HG03196 (cell line): ENCODE results near the gene TEKT4.
"Not testable (repeated sequence)": the region's sequence is repeated elsewhere in the genome, so short reads cannot be mapped to it uniquely, and the experiment has no call there.

Experiments
- ATAC-seq: cut with Tn5 transposase; IDR thresholded peaks from one replicate; pipeline ENCODE4 v1.9.1; 2021; ENCODE audit not compliant: unreplicated experiment

Gene TEKT4

GRCh38 chr2:94875064-94875819 lies 4.0 kb downstream of the TEKT4 start:
- ATAC-seq, result no peak

- no peak for ATAC-seq
Observed at GRCh38 chr2:94875820-94876522, 4.7 kb downstream of the TEKT4 start.

GRCh38 chr2:94876523-94876863 lies 5.3 kb downstream of the TEKT4 start:
- no peak for ATAC-seq

GRCh38 chr2:94877129-94877528 lies 5.9 kb downstream of the TEKT4 start:
- ATAC-seq, result no peak

GRCh38 chr2:94878575-94878974 lies 7.3 kb downstream of the TEKT4 start:
- ATAC-seq, result not testable (repeated sequence)

GRCh38 chr2:94879314-94879981 lies 8.2 kb downstream of the TEKT4 start:
- ATAC-seq, result no peak

- no peak for ATAC-seq
Observed at GRCh38 chr2:94879982-94880377, 8.8 kb downstream of the TEKT4 start.

GRCh38 chr2:94880507-94880906 lies 9.3 kb downstream of the TEKT4 start:
- ATAC-seq, result no peak

- no peak for ATAC-seq
Observed at GRCh38 chr2:94881070-94881469, 9.8 kb downstream of the TEKT4 start.

GRCh38 chr2:94890234-94890633 lies 19.0 kb downstream of the TEKT4 start:
- ATAC-seq, result no peak

- not testable (repeated sequence) for ATAC-seq
Observed at GRCh38 chr2:94895273-94895672, 24.0 kb downstream of the TEKT4 start.

- ATAC-seq, result not testable (repeated sequence)
Observed at GRCh38 chr2:94906976-94907375, 35.7 kb downstream of the TEKT4 start.

- no peak for ATAC-seq
Observed at GRCh38 chr2:94923196-94923595, 52.0 kb downstream of the TEKT4 start.

- not testable (repeated sequence) for ATAC-seq
Observed at GRCh38 chr2:94924999-94925398, 53.8 kb downstream of the TEKT4 start.
